ENCODE measurements around the gene GRB10.

The GRB10 gene

GRCh38 chr7:50718876-50719275 lies 63.8 kb downstream of the GRB10 start:
- peak; percentile 39 for DNase-seq (ENCODE audit: low spot score)

GRCh38 chr7:50718311-50718710 lies 64.4 kb downstream of the GRB10 start:
- DNase-seq (ENCODE audit: low spot score), result no peak

GRCh38 chr7:50717181-50717580 lies 65.5 kb downstream of the GRB10 start:
- DNase-seq (ENCODE audit: low spot score), result no peak

GRCh38 chr7:50714857-50715256 lies 67.8 kb downstream of the GRB10 start:
- DNase-seq (ENCODE audit: low spot score), result no peak

- no peak for DNase-seq (ENCODE audit: low spot score)
These were observed 69.4 kb downstream of the GRB10 start for GRCh38 chr7:50713123-50713965.

- no peak for DNase-seq (ENCODE audit: low spot score)
These were observed 70.2 kb downstream of the GRB10 start for GRCh38 chr7:50712252-50713122.

GRCh38 chr7:50711271-50712175 lies 71.2 kb downstream of the GRB10 start:
- DNase-seq (ENCODE audit: low spot score), result no peak

- no peak for DNase-seq (ENCODE audit: low spot score)
These were observed 72.1 kb downstream of the GRB10 start for GRCh38 chr7:50710441-50711154.

- DNase-seq (ENCODE audit: low spot score), result no peak
These were observed 73.5 kb downstream of the GRB10 start for GRCh38 chr7:50709151-50709550.

GRCh38 chr7:50707236-50708006 lies 75.3 kb downstream of the GRB10 start:
- DNase-seq (ENCODE audit: low spot score), result no peak

- no peak for DNase-seq (ENCODE audit: low spot score)
These were observed 76.2 kb downstream of the GRB10 start for GRCh38 chr7:50706469-50706937.

- no peak for DNase-seq (ENCODE audit: low spot score)
These were observed 77.9 kb downstream of the GRB10 start for GRCh38 chr7:50704844-50705243.

- DNase-seq (ENCODE audit: low spot score), result no peak
These were observed 79.0 kb downstream of the GRB10 start for GRCh38 chr7:50703654-50704053.

- no peak for DNase-seq (ENCODE audit: low spot score)
These were observed 83.6 kb downstream of the GRB10 start for GRCh38 chr7:50699143-50699542.

GRCh38 chr7:50697748-50698147 lies 84.9 kb downstream of the GRB10 start:
- DNase-seq (ENCODE audit: low spot score), result no peak

- no peak for DNase-seq (ENCODE audit: low spot score)
These were observed 85.7 kb downstream of the GRB10 start for GRCh38 chr7:50696810-50697582.

- DNase-seq (ENCODE audit: low spot score), result no peak
These were observed 87.7 kb downstream of the GRB10 start for GRCh38 chr7:50695026-50695425.

- DNase-seq (ENCODE audit: low spot score), result no peak
These were observed 89.1 kb downstream of the GRB10 start for GRCh38 chr7:50693455-50694130.

- DNase-seq (ENCODE audit: low spot score), result no peak
These were observed 92.1 kb downstream of the GRB10 start for GRCh38 chr7:50690541-50691011.

Measured in HuH-7.5 (cell line).